ENCODE measurements around the gene ITGA5.

GRCh38 chr12:54372113-54372806 lies 46.8 kb downstream of the ITGA5 start:
- no peak for TF ChIP-seq CTCF (IDR thresholded peaks at IDR 0.05)
- no peak for TF ChIP-seq POLR2A (IDR thresholded peaks at IDR 0.05)
